Measurements from ENCODE around the gene MAP2.

DNA sequence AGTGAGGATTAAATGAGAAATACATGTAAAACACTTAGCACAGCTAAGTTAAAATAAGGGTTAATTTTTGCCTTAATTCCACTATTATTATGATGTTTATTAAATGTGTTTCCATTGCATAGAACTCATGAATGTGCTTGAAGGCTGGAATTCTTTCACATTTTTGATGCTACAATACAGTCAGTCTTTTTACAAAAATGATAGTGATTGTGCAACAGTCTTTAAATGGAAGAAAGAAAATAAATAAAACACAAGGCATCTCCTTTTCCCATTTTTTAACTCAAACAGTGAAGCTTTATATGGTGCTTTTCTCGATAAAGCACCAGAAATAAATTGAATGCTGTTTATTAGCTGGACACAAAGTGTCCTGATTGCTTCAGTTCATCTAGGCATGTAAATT, 123.9 kb downstream of the MAP2 start:
- TF ChIP-seq, protein P1, sequence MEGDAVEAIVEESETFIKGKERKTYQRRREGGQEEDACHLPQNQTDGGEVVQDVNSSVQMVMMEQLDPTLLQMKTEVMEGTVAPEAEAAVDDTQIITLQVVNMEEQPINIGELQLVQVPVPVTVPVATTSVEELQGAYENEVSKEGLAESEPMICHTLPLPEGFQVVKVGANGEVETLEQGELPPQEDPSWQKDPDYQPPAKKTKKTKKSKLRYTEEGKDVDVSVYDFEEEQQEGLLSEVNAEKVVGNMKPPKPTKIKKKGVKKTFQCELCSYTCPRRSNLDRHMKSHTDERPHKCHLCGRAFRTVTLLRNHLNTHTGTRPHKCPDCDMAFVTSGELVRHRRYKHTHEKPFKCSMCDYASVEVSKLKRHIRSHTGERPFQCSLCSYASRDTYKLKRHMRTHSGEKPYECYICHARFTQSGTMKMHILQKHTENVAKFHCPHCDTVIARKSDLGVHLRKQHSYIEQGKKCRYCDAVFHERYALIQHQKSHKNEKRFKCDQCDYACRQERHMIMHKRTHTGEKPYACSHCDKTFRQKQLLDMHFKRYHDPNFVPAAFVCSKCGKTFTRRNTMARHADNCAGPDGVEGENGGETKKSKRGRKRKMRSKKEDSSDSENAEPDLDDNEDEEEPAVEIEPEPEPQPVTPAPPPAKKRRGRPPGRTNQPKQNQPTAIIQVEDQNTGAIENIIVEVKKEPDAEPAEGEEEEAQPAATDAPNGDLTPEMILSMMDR (IDR thresholded peaks at IDR 0.05) = no peak
- TF ChIP-seq POLR2A (IDR thresholded peaks at IDR 0.05) (no peak), POLR2AphosphoS5 (IDR thresholded peaks at IDR 0.05) (no peak)
